Endothelial cell (in vitro differentiated cells): ENCODE data around the gene KAZN. TPM values are rescaled to one million over a fixed set of nuclear protein-coding genes. Genes with fewer than 3 reads are reported as not detected.
A peak's percentile ranks its signal among the peaks of the same experiment; 100 is the strongest.

Experiments
- DNase-seq: peaks from one replicate; pipeline ENCODE4 v3.0.0; 2021; ENCODE audit warnings: low spot score
- H3K27ac Mint-ChIP-seq: one replicate; pipeline ENCODE4 v1.8.0; 2021; ENCODE audit warnings: mixed read lengths, inconsistent platforms; ENCODE audit not compliant: unreplicated experiment
- H3K27me3 Mint-ChIP-seq: one replicate; pipeline ENCODE4 v1.8.0; 2021; ENCODE audit warnings: mild to moderate bottlenecking, moderate library complexity, mixed read lengths, inconsistent platforms; ENCODE audit not compliant: unreplicated experiment
- H3K36me3 Mint-ChIP-seq: one replicate; pipeline ENCODE4 v1.8.0; 2021; ENCODE audit warnings: mild to moderate bottlenecking, low read depth, mixed read lengths, inconsistent platforms; ENCODE audit not compliant: unreplicated experiment
- H3K4me1 Mint-ChIP-seq: one replicate; pipeline ENCODE4 v1.8.0; 2021; ENCODE audit warnings: mild to moderate bottlenecking, mixed read lengths, inconsistent platforms; ENCODE audit not compliant: unreplicated experiment
- H3K4me3 Mint-ChIP-seq: one replicate; pipeline ENCODE4 v1.8.0; 2021; ENCODE audit warnings: mild to moderate bottlenecking, mixed read lengths, inconsistent platforms; ENCODE audit not compliant: unreplicated experiment
- H3K9me3 Mint-ChIP-seq: one replicate; pipeline ENCODE4 v1.8.0; 2021; ENCODE audit warnings: mixed read lengths, inconsistent platforms; ENCODE audit not compliant: unreplicated experiment
- total RNA-seq: library from RNA; stranded (reverse); fragmentation: NEBNext Ultra II Directional; extraction: Animal tissue kit (Norgen Biotek cat#: 25700); gene quantifications from one replicate; pipeline ENCODE4 v1.2.1, GENCODE V29; 2021; ENCODE audit not compliant: unreplicated experiment
- TF ChIP-seq, protein P1 (sequence below): fragments of 200-600 bp; sonication (generic); IDR thresholded peaks from one replicate; pipeline ENCODE4 v1.5.0; 2021; ENCODE audit warnings: antibody characterized with exemption; ENCODE audit not compliant: unreplicated experiment

The KAZN gene
- total RNA-seq, 1 donor from 2014 or later, result 10.1 TPM

DNA sequence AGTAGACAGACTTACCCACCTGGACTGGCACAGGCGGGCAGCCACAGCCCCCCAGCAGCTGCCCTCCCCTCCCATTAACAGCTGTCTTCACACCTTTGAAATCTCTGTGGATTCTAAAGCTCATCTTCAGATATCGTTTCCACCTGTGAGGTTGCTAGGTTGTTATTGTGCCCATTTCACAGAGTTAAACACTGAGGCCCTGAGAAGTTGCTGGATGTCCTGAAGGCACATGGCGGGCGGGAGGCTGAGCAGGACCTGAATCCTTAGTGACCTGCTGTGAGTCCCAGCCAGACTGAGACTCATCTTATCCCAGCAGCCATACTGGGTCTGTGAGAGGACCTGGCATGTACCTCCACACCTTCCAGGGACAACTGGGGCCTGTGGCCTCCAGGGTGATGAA is 420.3 kb downstream of the KAZN start:
- H3K36me3 Mint-ChIP-seq, result no peaks in the 10 kb centered on the region
- H3K27me3 Mint-ChIP-seq, result peaks cover 1% of the 10 kb centered on the region
- TF ChIP-seq, protein P1, sequence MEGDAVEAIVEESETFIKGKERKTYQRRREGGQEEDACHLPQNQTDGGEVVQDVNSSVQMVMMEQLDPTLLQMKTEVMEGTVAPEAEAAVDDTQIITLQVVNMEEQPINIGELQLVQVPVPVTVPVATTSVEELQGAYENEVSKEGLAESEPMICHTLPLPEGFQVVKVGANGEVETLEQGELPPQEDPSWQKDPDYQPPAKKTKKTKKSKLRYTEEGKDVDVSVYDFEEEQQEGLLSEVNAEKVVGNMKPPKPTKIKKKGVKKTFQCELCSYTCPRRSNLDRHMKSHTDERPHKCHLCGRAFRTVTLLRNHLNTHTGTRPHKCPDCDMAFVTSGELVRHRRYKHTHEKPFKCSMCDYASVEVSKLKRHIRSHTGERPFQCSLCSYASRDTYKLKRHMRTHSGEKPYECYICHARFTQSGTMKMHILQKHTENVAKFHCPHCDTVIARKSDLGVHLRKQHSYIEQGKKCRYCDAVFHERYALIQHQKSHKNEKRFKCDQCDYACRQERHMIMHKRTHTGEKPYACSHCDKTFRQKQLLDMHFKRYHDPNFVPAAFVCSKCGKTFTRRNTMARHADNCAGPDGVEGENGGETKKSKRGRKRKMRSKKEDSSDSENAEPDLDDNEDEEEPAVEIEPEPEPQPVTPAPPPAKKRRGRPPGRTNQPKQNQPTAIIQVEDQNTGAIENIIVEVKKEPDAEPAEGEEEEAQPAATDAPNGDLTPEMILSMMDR, result no peak
- H3K4me1 Mint-ChIP-seq, result peaks cover 32% of the 10 kb centered on the region
- no peak overlapping the region for H3K27ac Mint-ChIP-seq
- H3K9me3 Mint-ChIP-seq, result no peaks in the 10 kb centered on the region
- H3K4me3 Mint-ChIP-seq, result no peak overlapping the region
- no peak for DNase-seq

DNA sequence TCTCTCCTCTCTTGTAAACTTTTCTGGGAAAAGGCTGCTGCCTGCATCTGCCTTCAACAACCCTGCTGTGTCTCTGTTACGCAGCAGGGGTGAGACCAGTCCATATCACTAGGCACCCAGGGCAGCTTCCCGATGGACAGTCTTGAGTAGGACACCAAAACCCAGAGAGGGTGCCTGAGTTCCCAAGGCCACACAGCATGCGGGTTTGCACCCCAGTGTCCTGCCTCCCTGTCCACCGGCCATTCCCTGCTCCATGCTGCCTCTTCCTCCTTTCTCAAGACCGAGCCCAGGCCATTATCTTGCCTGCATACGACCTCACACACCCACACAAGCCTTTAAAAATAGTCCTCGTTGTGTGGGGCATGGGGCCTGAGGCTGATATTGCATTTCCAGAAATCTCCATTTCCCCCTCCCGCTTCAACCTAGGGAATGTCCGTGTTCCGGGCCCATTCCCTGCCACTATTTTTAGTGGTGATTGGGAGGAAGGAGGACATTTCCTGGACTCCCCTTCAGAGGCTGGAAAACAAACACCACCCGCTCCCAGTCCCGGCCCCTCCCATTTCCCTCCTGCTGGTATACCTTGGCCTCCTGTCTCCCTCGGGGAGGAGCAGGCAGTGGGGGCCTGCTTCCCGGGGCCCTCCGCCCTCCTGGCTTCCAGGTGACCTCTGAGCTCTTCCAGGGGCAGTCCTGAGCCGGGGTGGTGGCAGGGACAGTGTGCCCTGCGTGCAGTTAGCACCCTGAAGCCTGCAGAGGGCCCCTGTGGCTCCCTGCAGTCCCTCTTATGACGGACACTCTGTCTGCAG is 422.7 kb downstream of the KAZN start:
- TF ChIP-seq, protein P1, result no peak
- H3K36me3 Mint-ChIP-seq, result no peaks in the 10 kb centered on the region
- peaks cover 34% of the 10 kb centered on the region for H3K4me1 Mint-ChIP-seq
- H3K9me3 Mint-ChIP-seq, result no peaks in the 10 kb centered on the region
- peaks cover 4% of the 10 kb centered on the region for H3K27me3 Mint-ChIP-seq
- peak; percentile 61 for DNase-seq
- peak overlapping the region; percentile 89 for H3K27ac Mint-ChIP-seq
- H3K4me3 Mint-ChIP-seq, result no peak overlapping the region

DNA sequence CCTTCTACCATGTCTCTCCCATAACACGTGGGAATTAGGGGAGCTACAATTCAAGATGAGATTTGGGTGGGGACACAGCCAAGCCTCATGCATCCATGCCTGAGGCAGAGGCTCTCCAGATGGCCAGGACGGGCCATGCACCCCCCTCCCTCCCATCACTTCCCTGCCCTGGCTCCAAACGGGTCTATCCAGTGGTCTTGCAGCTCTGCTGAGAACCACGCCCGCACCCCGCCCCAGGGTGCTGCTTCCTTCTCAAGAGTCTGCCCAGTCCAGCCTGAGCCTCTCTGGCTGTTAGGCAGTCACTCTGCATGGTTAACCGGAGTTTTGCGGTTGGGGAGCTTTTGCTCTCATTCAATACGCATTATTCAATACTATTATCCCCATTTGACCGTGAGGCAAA is 423.6 kb downstream of the KAZN start:
- Mint-ChIP-seq H3K4me3 (no peak overlapping the region), H3K27me3 (peaks cover 4% of the 10 kb centered on the region), H3K9me3 (no peaks in the 10 kb centered on the region), H3K27ac (peak overlapping the region; percentile 67), H3K36me3 (no peaks in the 10 kb centered on the region), H3K4me1 (peaks cover 34% of the 10 kb centered on the region)
- TF ChIP-seq, protein P1, result no peak
- no peak for DNase-seq

DNA sequence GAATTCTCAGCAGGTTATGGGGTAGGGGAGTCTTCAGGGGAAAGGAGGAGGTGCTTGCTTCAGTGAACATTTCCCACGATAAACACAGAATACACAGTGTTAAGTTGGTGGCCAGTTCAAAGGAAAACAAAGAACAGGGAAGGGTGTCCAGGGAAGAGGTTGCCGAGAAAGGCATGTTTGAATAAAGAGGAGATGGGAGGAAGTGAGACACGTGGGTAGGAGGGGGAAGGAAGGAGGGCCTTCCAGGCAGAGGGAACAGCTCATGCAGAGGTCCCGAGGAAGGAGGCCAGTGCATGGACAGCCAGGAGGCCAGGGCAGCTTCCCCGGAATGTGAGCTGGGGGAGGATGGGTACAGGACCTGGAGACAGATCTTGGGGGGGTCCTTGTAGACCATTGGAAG is 424.7 kb downstream of the KAZN start:
- peaks cover 34% of the 10 kb centered on the region for H3K4me1 Mint-ChIP-seq
- DNase-seq, result no peak
- H3K9me3 Mint-ChIP-seq, result no peaks in the 10 kb centered on the region
- no peak overlapping the region for H3K4me3 Mint-ChIP-seq
- no peak overlapping the region for H3K27ac Mint-ChIP-seq
- H3K36me3 Mint-ChIP-seq, result no peaks in the 10 kb centered on the region
- H3K27me3 Mint-ChIP-seq, result peaks cover 4% of the 10 kb centered on the region
- TF ChIP-seq, protein P1, result no peak

DNA sequence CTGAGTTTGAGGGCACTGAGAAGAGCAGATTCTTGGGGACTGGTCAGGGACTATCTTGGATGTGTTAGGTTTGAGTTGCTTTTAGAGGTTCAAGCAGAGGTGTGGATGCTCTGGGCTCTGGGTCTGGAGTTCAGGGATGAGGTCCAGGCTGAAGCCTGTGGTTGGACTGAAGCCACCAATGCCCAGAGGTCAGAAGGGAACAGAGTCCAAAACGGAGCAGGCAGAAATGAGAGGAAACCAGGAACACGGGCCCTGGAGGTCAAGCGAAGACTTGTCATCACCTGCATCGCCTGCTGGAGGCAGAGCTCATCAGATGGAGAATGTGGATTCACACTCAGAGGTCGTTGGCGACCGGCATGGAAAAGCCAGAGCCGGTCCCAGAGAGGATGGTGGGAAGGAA is 425.5 kb downstream of the KAZN start:
- Mint-ChIP-seq H3K4me3 (no peak overlapping the region), H3K27me3 (peaks cover 4% of the 10 kb centered on the region), H3K36me3 (peaks cover 6% of the 10 kb centered on the region), H3K4me1 (peaks cover 34% of the 10 kb centered on the region), H3K9me3 (no peaks in the 10 kb centered on the region), H3K27ac (no peak overlapping the region)
- TF ChIP-seq, protein P1, result no peak
- DNase-seq, result no peak
